Measurements from ENCODE around the gene DENND4A. TPM values are rescaled to one million over a fixed set of nuclear protein-coding genes. Genes with fewer than 3 reads are reported as not detected.
A peak's percentile ranks its signal among the peaks of the same experiment; 100 is the strongest.

Gene DENND4A
- total RNA-seq, 3 donors from 2014 or later: 25.3 to 59.0 (median 48.2) TPM

- intact Hi-C loops (cut with DNase I; ENCODE audit: low total_unique reads): no loop called here
- H3K9me3 ChIP-seq: no peaks in the 10 kb centered on the region
- no peaks in the 10 kb centered on the region for H3K27me3 ChIP-seq
- TF ChIP-seq CTCF (IDR thresholded peaks at IDR 0.05): no peak
- TF ChIP-seq POLR2A (IDR thresholded peaks at IDR 0.05): no peak
- TF ChIP-seq POLR2AphosphoS5 (IDR thresholded peaks at IDR 0.05): no peak
- H3K27ac ChIP-seq: no peak overlapping the region
- no peak for DNase-seq (ENCODE audit: low spot score in 2 of 2)
- no peak overlapping the region for H3K4me3 ChIP-seq
- H3K36me3 ChIP-seq: no peaks in the 10 kb centered on the region
- H3K4me1 ChIP-seq: no peaks in the 10 kb centered on the region
Measured at GRCh38 chr15:65644282-65644681, 147.8 kb downstream of the DENND4A start.

DNA sequence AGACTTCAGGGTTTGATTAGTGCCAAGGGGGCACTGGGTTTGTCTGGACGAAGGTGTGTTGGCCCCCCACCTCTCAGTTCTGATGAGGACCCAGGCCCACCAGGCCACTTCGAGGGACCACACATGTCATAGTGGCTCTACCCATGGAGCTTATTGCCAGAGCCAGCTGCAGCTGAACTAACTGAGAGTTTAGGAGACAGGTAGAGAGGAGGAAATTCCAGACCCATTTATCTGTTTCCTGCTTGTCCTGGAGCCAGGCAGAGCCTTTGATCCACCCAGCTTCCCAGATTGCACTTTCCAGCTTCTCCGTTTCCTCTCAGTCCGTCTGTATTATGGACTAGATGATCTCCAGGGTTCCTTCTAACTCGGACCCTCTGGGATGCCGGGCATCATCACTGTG lies 149.5 kb downstream of the DENND4A start:
- intact Hi-C loops (cut with DNase I; ENCODE audit: low total_unique reads): no loop called here
- Histone ChIP-seq H3K27ac (no peak overlapping the region), H3K4me1 (no peaks in the 10 kb centered on the region), H3K36me3 (no peaks in the 10 kb centered on the region), H3K4me3 (no peak overlapping the region), H3K27me3 (no peaks in the 10 kb centered on the region), H3K9me3 (no peaks in the 10 kb centered on the region)
- DNase-seq (ENCODE audit: low spot score in 2 of 2): no peak
- TF ChIP-seq POLR2A (IDR thresholded peaks at IDR 0.05) (no peak), CTCF (IDR thresholded peaks at IDR 0.05) (no peak), POLR2AphosphoS5 (IDR thresholded peaks at IDR 0.05) (no peak)

GRCh38 chr15:65641768-65642475 lies 150.2 kb downstream of the DENND4A start:
- intact Hi-C loops (cut with DNase I; ENCODE audit: low total_unique reads): no loop called here
- Histone ChIP-seq H3K27ac (no peak overlapping the region), H3K4me1 (no peaks in the 10 kb centered on the region), H3K27me3 (no peaks in the 10 kb centered on the region), H3K9me3 (no peaks in the 10 kb centered on the region), H3K4me3 (no peak overlapping the region), H3K36me3 (no peaks in the 10 kb centered on the region)
- DNase-seq (ENCODE audit: low spot score in 2 of 2): no peak
- no peak for TF ChIP-seq CTCF (IDR thresholded peaks at IDR 0.05)
- no peak for TF ChIP-seq POLR2AphosphoS5 (IDR thresholded peaks at IDR 0.05)
- no peak for TF ChIP-seq POLR2A (IDR thresholded peaks at IDR 0.05)

GRCh38 chr15:65639509-65639908 lies 152.6 kb downstream of the DENND4A start:
- intact Hi-C loops (cut with DNase I; ENCODE audit: low total_unique reads): no loop called here
- TF ChIP-seq POLR2A (IDR thresholded peaks at IDR 0.05): no peak
- TF ChIP-seq POLR2AphosphoS5 (IDR thresholded peaks at IDR 0.05): no peak
- TF ChIP-seq CTCF (IDR thresholded peaks at IDR 0.05): no peak
- Histone ChIP-seq H3K9me3 (no peaks in the 10 kb centered on the region), H3K4me1 (no peaks in the 10 kb centered on the region), H3K27ac (no peak overlapping the region), H3K36me3 (no peaks in the 10 kb centered on the region), H3K4me3 (no peak overlapping the region), H3K27me3 (no peaks in the 10 kb centered on the region)
- no peak for DNase-seq (ENCODE audit: low spot score in 2 of 2)

- H3K36me3 ChIP-seq: no peaks in the 10 kb centered on the region
- H3K27me3 ChIP-seq: no peaks in the 10 kb centered on the region
- no peaks in the 10 kb centered on the region for H3K4me1 ChIP-seq
- H3K27ac ChIP-seq: no peak overlapping the region
- no peak for DNase-seq (ENCODE audit: low spot score in 2 of 2)
- H3K9me3 ChIP-seq: no peaks in the 10 kb centered on the region
- peak; percentile 71 to 88 (median 83) for TF ChIP-seq CTCF (IDR thresholded peaks at IDR 0.05)
- no peak for TF ChIP-seq POLR2AphosphoS5 (IDR thresholded peaks at IDR 0.05)
- H3K4me3 ChIP-seq: peak overlapping the region in 1 of 3 donors; percentile 9
- intact Hi-C loops (cut with DNase I; ENCODE audit: low total_unique reads): no loop called here
Measured at GRCh38 chr15:65638681-65639089, 153.4 kb downstream of the DENND4A start.
